Astrocyte of the spinal cord (primary cell): ENCODE measurements around the gene PDE6A.

ENCODE experiments used
- DNase-seq: peaks from one replicate; pipeline ENCODE4 v3.0.0; 2011; ENCODE audit warnings: low read depth, low spot score
- H3K4me3 ChIP-seq: 2 replicates; pipeline ENCODE4 v1.5.1; 2011; ENCODE audit warnings: low read depth, mild to moderate bottlenecking, low read length, moderate library complexity
- CTCF ChIP-seq: IDR thresholded peaks from 2 replicates; pipeline ENCODE4 v1.5.1; 2012; ENCODE audit warnings: low read depth, mild to moderate bottlenecking, low read length, inconsistent platforms
- in situ Hi-C: cut with HindIII; loops from 2 replicates; pipeline ENCODE4 v1.10.0; 2017; ENCODE audit warnings: low sequenced_read_pairs

The PDE6A gene

GRCh38 chr5:149917073-149917676 is 27.4 kb downstream of the PDE6A start:
- no peak for TF ChIP-seq CTCF
- in situ Hi-C loops: no loop called here
- H3K4me3 ChIP-seq: no peak overlapping the region
- peak; percentile 50 for DNase-seq

GRCh38 chr5:149916334-149917072 is 28.1 kb downstream of the PDE6A start:
- peak; percentile 30 for DNase-seq
- no peak overlapping the region for H3K4me3 ChIP-seq
- TF ChIP-seq CTCF: no peak
- in situ Hi-C loops: no loop called here

GRCh38 chr5:149915392-149916260 is 29.0 kb downstream of the PDE6A start:
- TF ChIP-seq CTCF: no peak
- DNase-seq: peak; percentile 32
- H3K4me3 ChIP-seq: no peak overlapping the region
- in situ Hi-C loops: no loop called here

GRCh38 chr5:149913436-149914419 is 30.9 kb downstream of the PDE6A start:
- no peak overlapping the region for H3K4me3 ChIP-seq
- TF ChIP-seq CTCF: no peak
- no peak for DNase-seq
- in situ Hi-C loops: no loop called here

GRCh38 chr5:149912226-149912871 is 32.2 kb downstream of the PDE6A start:
- TF ChIP-seq CTCF: no peak
- no peak for DNase-seq
- in situ Hi-C loops: no loop called here
- H3K4me3 ChIP-seq: no peak overlapping the region
